K562 (cell line): ENCODE measurements around the gene MACROD2. TPM values are rescaled to one million over a fixed set of nuclear protein-coding genes. Genes with fewer than 3 reads are reported as not detected.

ENCODE experiments used
- ETS2 ChIP-seq: IDR thresholded peaks from 2 replicates; pipeline ENCODE4 v1.6.1; 2016; ENCODE audit warnings: borderline replicate concordance, missing genetic modification characterization, mild to moderate bottlenecking, moderate library complexity, missing compliant biosample characterization; ENCODE audit not compliant: poor library complexity, severe bottlenecking
- MAZ ChIP-seq, 2 experiments: fragments of 450-650 bp in 1 of 2; sonication (generic) in 1 of 2; formaldehyde crosslinking; IDR thresholded peaks in 1 of 2; conservative IDR thresholded peaks in 1 of 2; 2 replicates each; pipeline versions ENCODE4 v1.4.0 to v1.5.0; 2020; ENCODE audit warnings: mild to moderate bottlenecking in 1 of 2, missing genetic modification reagents in 1 of 2
- POLR3G ChIP-seq: IDR thresholded peaks from 2 replicates; pipeline ENCODE4 v1.6.1; 2011; ENCODE audit not compliant: insufficient read length, insufficient replicate concordance; ENCODE audit errors: extremely low read depth
- U2AF2 ChIP-seq: fragments of 200-400 bp; formaldehyde crosslinking; optimal IDR thresholded peaks from 2 replicates; pipeline ENCODE3; 2017; ENCODE audit warnings: low read depth, mild to moderate bottlenecking, low read length
- ZBTB49 ChIP-seq: sonication (generic); formaldehyde crosslinking; IDR thresholded peaks from 2 replicates; pipeline ENCODE4 v1.8.0; 2022; ENCODE audit warnings: missing genetic modification reagents, mild to moderate bottlenecking, borderline replicate concordance
- ZEB2 ChIP-seq: fragments of 450-650 bp; IDR thresholded peaks from 2 replicates; pipeline ENCODE4 v1.6.1; 2016
- ZNF140 ChIP-seq: fragments of 250-450 bp; sonication (Bioruptor Pico); IDR thresholded peaks from 2 replicates; pipeline ENCODE4 v1.8.0; 2021; ENCODE audit warnings: moderate library complexity, mild to moderate bottlenecking, inconsistent platforms
- ZNF354B ChIP-seq: fragments of 250-450 bp; sonication (Bioruptor Pico); IDR thresholded peaks from 2 replicates; pipeline ENCODE4 v1.4.0; 2020
- polyA plus RNA-seq, 8 experiments: library from polyadenylated mRNA; depleted of rRNA in 4 of 8; stranded (reverse) in 5 of 8; unstranded in 3 of 8; fragments of >200 nt; fragmentation: Nextera tagmentation in 2 of 8; fragmentation: Illumina TruSeq in 1 of 8; extraction: Ambion mirVana in 2 of 8; extraction: Trizol in 1 of 8; gene quantifications; 2 replicates each; pipeline versions ENCODE4 v1.2.1 to v1.2.3, GENCODE V29; 2011 to 2014; ENCODE audit warnings: inconsistent platforms in 1 of 8, missing spikeins in 1 of 8
- total RNA-seq, 7 experiments: library from RNA; depleted of rRNA in 6 of 7; stranded (reverse); fragments of >200 nt in 6 of 7; fragmentation: Illumina TruSeq in 2 of 7; extraction: Trizol in 2 of 7; gene quantifications; 2 replicates each; pipeline versions ENCODE4 v1.2.1 to v1.2.3, GENCODE V29; 2011 to 2021; ENCODE audit warnings: low replicate concordance in 1 of 7
- TF ChIP-seq, protein P1 (sequence below): fragments of 450-650 bp; formaldehyde crosslinking; IDR thresholded peaks from 2 replicates; pipeline ENCODE4 v1.4.0; 2022; ENCODE audit warnings: missing genetic modification characterization

The MACROD2 gene
- total and polyA plus RNA-seq, 9 of the 15 experiments (the other 6 are each of a cell fraction or from before 2014, with no cell fraction given), result not detected

- no peak for TF ChIP-seq U2AF2
- TF ChIP-seq ZBTB49 (CRISPR knock-in tag), result no peak
- TF ChIP-seq ZNF140 (CRISPR knock-in tag), result no peak
- TF ChIP-seq ETS2 (tag), result no peak
- TF ChIP-seq POLR3G, result no peak
- TF ChIP-seq ZEB2, result no peak
- TF ChIP-seq MAZ (CRISPR knock-in tag; conservative IDR thresholded peaks at IDR 0.05 in 1 of 2, IDR thresholded peaks at IDR 0.05 in 1 of 2), result no peak
- TF ChIP-seq, protein P1, sequence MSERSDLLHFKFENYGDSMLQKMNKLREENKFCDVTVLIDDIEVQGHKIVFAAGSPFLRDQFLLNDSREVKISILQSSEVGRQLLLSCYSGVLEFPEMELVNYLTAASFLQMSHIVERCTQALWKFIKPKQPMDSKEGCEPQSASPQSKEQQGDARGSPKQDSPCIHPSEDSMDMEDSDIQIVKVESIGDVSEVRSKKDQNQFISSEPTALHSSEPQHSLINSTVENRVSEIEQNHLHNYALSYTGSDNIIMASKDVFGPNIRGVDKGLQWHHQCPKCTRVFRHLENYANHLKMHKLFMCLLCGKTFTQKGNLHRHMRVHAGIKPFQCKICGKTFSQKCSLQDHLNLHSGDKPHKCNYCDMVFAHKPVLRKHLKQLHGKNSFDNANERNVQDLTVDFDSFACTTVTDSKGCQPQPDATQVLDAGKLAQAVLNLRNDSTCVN (CRISPR knock-in tag), result no peak
- TF ChIP-seq ZNF354B (CRISPR knock-in tag), result no peak
Observed at GRCh38 chr20:15075586-15075985, 1080.3 kb downstream of the MACROD2 start (continued).
